Keratinocyte (primary cell): ENCODE results near the gene MERTK. TPM values are rescaled to one million over a fixed set of nuclear protein-coding genes. Genes with fewer than 3 reads are reported as not detected.

Experiments
- DNase-seq: peaks from one replicate; pipeline ENCODE4 v3.0.0-alpha.2; 2011; ENCODE audit warnings: low read depth, missing footprints, low spot score
- FAIRE-seq: peaks from 2 replicates; lab custom pipeline; 2011; peaks lifted over from hg19 to GRCh38; lab: Jason Lieb, UNC
- H2AFZ ChIP-seq: 2 replicates; pipeline ENCODE4 v1.6.0; 2012; ENCODE audit warnings: low read length, control low read depth, inconsistent platforms; ENCODE audit not compliant: control insufficient read depth
- H3K27ac ChIP-seq: 2 replicates; pipeline ENCODE4 v1.5.1; 2011; ENCODE audit warnings: low read length; ENCODE audit not compliant: control insufficient read depth, insufficient read depth
- H3K27me3 ChIP-seq: 3 replicates; pipeline ENCODE4 v1.6.0; 2011; ENCODE audit warnings: low read length; ENCODE audit not compliant: control insufficient read depth, insufficient read depth; ENCODE audit errors: extremely low read depth
- H3K36me3 ChIP-seq, 2 experiments: 2 replicates in 1 of 2; 3 replicates in 1 of 2; pipeline ENCODE4 v1.5.1; 2011; ENCODE audit warnings: low read length in 2 of 2, mild to moderate bottlenecking in 1 of 2; ENCODE audit not compliant: control insufficient read depth in 2 of 2, insufficient read depth in 2 of 2; ENCODE audit errors: extremely low read depth in 1 of 2
- H3K4me1 ChIP-seq: 3 replicates; pipeline ENCODE4 v1.5.1; 2011; ENCODE audit warnings: low read length; ENCODE audit not compliant: control insufficient read depth, insufficient read depth; ENCODE audit errors: extremely low read depth
- H3K4me2 ChIP-seq: 3 replicates; pipeline ENCODE4 v1.6.0; 2011; ENCODE audit warnings: low read depth, low read length; ENCODE audit not compliant: control insufficient read depth, insufficient read depth; ENCODE audit errors: extremely low read depth
- H3K4me3 ChIP-seq, 3 experiments: fragments of 200-600 bp in 1 of 3; sonication (generic) in 1 of 3; 2 replicates in 2 of 3; 3 replicates in 1 of 3; pipeline ENCODE4 v1.5.1; 2011 to 2016; ENCODE audit warnings: low read length in 3 of 3, mild to moderate bottlenecking in 3 of 3, control low read depth in 2 of 3, inconsistent platforms in 1 of 3, low read depth in 1 of 3, mixed read lengths in 1 of 3, mixed run types in 1 of 3, moderate library complexity in 1 of 3; ENCODE audit not compliant: control insufficient read depth in 2 of 3, insufficient read depth in 2 of 3; ENCODE audit errors: extremely low read depth in 1 of 3
- H3K79me2 ChIP-seq: 2 replicates; pipeline ENCODE4 v1.6.0; 2012; ENCODE audit warnings: low read length; ENCODE audit not compliant: control insufficient read depth, insufficient read depth
- H3K9ac ChIP-seq: 3 replicates; pipeline ENCODE4 v1.6.0; 2011; ENCODE audit warnings: low read length; ENCODE audit not compliant: control insufficient read depth, insufficient read depth; ENCODE audit errors: extremely low read depth
- H3K9me1 ChIP-seq: 3 replicates; pipeline ENCODE4 v1.6.0; 2011; ENCODE audit warnings: low read length; ENCODE audit not compliant: control insufficient read depth, insufficient read depth; ENCODE audit errors: extremely low read depth
- H3K9me3 ChIP-seq: 2 replicates; pipeline ENCODE4 v1.5.1; 2012; ENCODE audit warnings: low read depth, low read length; ENCODE audit not compliant: control insufficient read depth
- H4K20me1 ChIP-seq: 3 replicates; pipeline ENCODE4 v1.6.0; 2011; ENCODE audit warnings: low read length; ENCODE audit not compliant: control insufficient read depth, insufficient read depth; ENCODE audit errors: extremely low read depth
- EZH2 ChIP-seq: IDR thresholded peaks from one replicate; pipeline ENCODE4 v1.6.1; 2012; ENCODE audit warnings: inconsistent platforms, mild to moderate bottlenecking, low read length, moderate library complexity
- dilution Hi-C: fragments of 300-500 bp; cut with MboI; formaldehyde crosslinking; loops from one replicate; pipeline ENCODE4 v1.7.0; 2020; ENCODE audit warnings: low sequenced_read_pairs; ENCODE audit not compliant: extremely low pct_ligation_motif_present
- polyA plus RNA-seq, 5 experiments: library from polyadenylated mRNA; depleted of rRNA in 3 of 5; stranded (reverse) in 3 of 5; stranded (forward) in 1 of 5; unstranded in 1 of 5; fragments of >200 nt; gene quantifications; 1 replicate in 1 of 5; 2 replicates in 3 of 5; 3 replicates in 1 of 5; pipeline versions ENCODE4 v1.2.1 to v1.2.3, GENCODE V29; 2011 to 2012; ENCODE audit warnings: missing spikeins in 2 of 5, low read depth in 1 of 5, low replicate concordance in 1 of 5
- TF ChIP-seq, protein P1 (sequence below), 3 experiments: IDR thresholded peaks in 1 of 3; conservative IDR thresholded peaks in 1 of 3; optimal IDR thresholded peaks in 1 of 3; 2 replicates in 2 of 3; 3 replicates in 1 of 3; pipeline versions ENCODE3 to v1.5.1; 2011; ENCODE audit warnings: low read length in 3 of 3, mild to moderate bottlenecking in 3 of 3, moderate library complexity in 2 of 3, control low read depth in 1 of 3, inconsistent platforms in 1 of 3; ENCODE audit not compliant: insufficient read depth in 2 of 3; ENCODE audit errors: extremely low read depth in 1 of 3

Gene MERTK
- polyA plus RNA-seq, 1 donor (not counting 4 experiments of a cell fraction or from before 2014, with no cell fraction given) = 0.14 TPM

DNA sequence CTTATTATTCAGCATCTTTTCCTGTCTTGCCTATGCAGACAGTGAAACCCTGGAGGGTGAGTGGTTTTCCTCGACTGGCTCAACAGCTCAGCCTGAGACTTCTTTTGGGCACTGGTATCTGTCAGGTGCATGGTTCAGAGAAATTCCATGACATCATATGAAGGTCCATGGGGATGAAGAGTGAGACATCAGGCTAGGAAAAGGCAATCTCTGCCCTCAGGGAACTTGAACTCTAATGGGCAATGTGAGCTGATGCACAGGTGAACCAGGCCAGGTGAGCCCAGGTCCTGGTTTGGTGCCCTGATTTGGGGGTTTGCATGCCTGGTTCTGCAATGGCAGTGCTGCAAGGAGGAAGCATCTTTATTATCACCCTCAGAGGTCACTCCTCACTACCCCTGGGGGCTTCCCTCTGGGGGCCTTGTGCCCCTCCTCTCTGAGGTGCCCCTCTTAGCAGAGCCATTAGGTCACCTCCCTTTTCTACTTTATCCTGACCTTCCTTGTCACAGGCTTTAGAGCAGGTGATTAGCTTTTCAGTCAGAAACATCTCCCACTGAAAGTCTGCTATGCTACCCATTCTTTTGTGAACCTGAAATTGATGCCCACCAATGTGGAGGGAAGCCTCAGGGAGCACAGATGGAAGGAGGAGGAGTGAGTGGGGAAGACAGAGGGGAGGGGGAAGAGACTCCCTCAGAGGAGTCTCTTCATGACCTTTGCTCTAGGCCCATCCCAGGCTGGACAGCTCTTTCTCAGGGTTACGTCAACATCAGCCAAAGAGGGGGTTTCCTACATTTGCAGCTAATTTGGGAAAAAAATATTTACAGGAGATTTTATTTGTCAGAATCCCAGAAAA is 47.3 kb downstream of the MERTK start:
- H3K4me1 ChIP-seq = peaks cover 15% of the 10 kb centered on the region
- peak overlapping the region; percentile 50 for H3K4me2 ChIP-seq
- no peak overlapping the region for H3K9ac ChIP-seq
- FAIRE-seq = no peak
- peaks cover 8% of the 10 kb centered on the region for H4K20me1 ChIP-seq
- TF ChIP-seq EZH2 = no peak
- TF ChIP-seq, protein P1, sequence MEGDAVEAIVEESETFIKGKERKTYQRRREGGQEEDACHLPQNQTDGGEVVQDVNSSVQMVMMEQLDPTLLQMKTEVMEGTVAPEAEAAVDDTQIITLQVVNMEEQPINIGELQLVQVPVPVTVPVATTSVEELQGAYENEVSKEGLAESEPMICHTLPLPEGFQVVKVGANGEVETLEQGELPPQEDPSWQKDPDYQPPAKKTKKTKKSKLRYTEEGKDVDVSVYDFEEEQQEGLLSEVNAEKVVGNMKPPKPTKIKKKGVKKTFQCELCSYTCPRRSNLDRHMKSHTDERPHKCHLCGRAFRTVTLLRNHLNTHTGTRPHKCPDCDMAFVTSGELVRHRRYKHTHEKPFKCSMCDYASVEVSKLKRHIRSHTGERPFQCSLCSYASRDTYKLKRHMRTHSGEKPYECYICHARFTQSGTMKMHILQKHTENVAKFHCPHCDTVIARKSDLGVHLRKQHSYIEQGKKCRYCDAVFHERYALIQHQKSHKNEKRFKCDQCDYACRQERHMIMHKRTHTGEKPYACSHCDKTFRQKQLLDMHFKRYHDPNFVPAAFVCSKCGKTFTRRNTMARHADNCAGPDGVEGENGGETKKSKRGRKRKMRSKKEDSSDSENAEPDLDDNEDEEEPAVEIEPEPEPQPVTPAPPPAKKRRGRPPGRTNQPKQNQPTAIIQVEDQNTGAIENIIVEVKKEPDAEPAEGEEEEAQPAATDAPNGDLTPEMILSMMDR (optimal IDR thresholded peaks at IDR 0.05 in 1 of 3, IDR thresholded peaks at IDR 0.05 in 1 of 3, conservative IDR thresholded peaks at IDR 0.05 in 1 of 3; ENCODE audit: extremely low read depth in 1 of 3, insufficient read depth in 2 of 3, low read length in 3 of 3) = no peak
- no peak for DNase-seq
- dilution Hi-C loops = no loop called here
- H3K4me3 ChIP-seq = no peak overlapping the region
- no peaks in the 10 kb centered on the region for H3K36me3 ChIP-seq
- H3K9me1 ChIP-seq = no peaks in the 10 kb centered on the region
- H2AFZ ChIP-seq = no peak overlapping the region
- no peaks in the 10 kb centered on the region for H3K9me3 ChIP-seq
- H3K27ac ChIP-seq = no peak overlapping the region
- no peaks in the 10 kb centered on the region for H3K79me2 ChIP-seq
- peaks cover 52% of the 10 kb centered on the region for H3K27me3 ChIP-seq

DNA sequence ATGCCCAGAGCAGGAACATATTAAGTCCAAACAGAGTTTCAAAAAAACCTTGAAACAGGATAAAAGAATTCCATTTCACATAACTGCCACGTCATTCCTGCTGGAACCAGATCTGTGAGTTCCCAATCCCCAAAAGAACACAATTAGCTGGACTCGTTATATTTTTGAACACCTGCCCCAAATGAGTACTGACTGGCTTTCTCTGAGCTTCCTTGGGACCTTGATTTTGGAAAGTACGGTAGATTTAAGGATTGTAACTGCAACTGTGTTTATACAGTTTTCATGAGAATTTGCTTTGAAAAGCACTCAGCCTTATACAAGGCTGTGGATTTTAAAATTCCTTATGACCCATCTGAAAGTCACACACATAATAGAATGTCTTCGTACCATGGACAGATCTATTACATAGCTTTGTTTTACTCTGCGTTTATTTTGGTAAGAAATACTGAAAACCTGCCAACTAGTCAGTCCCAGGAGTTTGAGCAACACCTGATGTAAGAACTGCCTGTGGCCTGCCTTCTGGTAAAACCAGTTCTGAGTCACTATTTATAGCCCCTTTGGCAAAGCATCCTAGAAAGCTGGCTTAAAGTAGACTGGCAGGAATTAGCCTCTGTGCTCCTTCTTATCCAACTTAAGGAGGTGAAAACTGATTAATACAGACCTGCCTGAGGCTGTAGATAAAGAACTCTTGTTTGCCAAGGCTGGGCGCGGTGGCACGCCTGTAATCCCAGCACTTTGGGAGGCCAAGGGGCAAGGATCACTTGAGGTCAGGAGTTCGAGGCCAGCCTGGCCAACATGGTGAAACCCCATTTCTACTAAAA is 48.1 kb downstream of the MERTK start:
- H3K27me3 ChIP-seq = peaks cover 49% of the 10 kb centered on the region

More for the DNA sequence above, 48.1 kb downstream of the MERTK start:
- Histone ChIP-seq H3K9me1 (no peaks in the 10 kb centered on the region), H4K20me1 (peaks cover 8% of the 10 kb centered on the region), H3K4me1 (peaks cover 15% of the 10 kb centered on the region), H3K36me3 (no peaks in the 10 kb centered on the region), H2AFZ (no peak overlapping the region), H3K27ac (peak overlapping the region; percentile 38), H3K9ac (no peak overlapping the region), H3K9me3 (no peaks in the 10 kb centered on the region), H3K79me2 (no peaks in the 10 kb centered on the region), H3K4me3 (no peak overlapping the region), H3K4me2 (peak overlapping the region; percentile 50)
- FAIRE-seq (peak; percentile 70), DNase-seq (peak; percentile 60)
- dilution Hi-C loops = no loop called here
- no peak for TF ChIP-seq EZH2
- TF ChIP-seq, protein P1 (optimal IDR thresholded peaks at IDR 0.05 in 1 of 3, IDR thresholded peaks at IDR 0.05 in 1 of 3, conservative IDR thresholded peaks at IDR 0.05 in 1 of 3; ENCODE audit: extremely low read depth in 1 of 3, insufficient read depth in 2 of 3, low read length in 3 of 3) = no peak
